Measurements from ENCODE around the gene SRY.
"Not testable (repeated sequence)": the region's sequence is repeated elsewhere in the genome, so short reads cannot be mapped to it uniquely, and the experiment has no call there.

The SRY gene

DNA sequence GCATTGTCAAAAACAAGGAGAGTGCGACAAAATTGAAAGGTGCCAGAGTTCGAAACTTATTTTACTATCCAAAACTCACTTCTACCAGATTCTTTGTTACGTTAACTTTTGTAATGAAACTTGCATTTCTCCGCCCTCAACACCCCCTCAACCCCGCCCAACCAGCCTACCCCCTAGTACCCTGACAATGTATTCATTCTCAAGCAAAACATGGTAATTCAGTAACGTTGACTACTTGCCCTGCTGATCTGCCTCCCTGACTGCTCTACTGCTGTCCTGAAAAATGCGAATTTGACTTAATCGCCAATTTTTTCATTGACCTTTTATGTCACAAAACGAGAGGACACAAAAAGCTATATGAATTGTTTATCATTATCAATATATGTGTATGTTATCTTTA, at the start of gene SRY:
TSS of gene SRY (minus strand) at position 83 of the 400 bp plus-strand sequence. CDS start at position 4, 79 bp downstream.
- no peak within 1 kb of the TSS for H3K4me3 Mint-ChIP-seq
- no peak for DNase-seq
- no peaks in the 10 kb centered on the region for H3K27me3 Mint-ChIP-seq
- H3K27ac Mint-ChIP-seq: no peak within 1 kb of the TSS
- no peaks in the 10 kb centered on the region for H3K4me1 Mint-ChIP-seq (ENCODE audit: low read depth)
- no peaks in the 10 kb centered on the region for H3K9me3 Mint-ChIP-seq
- H3K36me3 Mint-ChIP-seq (ENCODE audit: low read depth): no peaks in the 10 kb centered on the region

DNA sequence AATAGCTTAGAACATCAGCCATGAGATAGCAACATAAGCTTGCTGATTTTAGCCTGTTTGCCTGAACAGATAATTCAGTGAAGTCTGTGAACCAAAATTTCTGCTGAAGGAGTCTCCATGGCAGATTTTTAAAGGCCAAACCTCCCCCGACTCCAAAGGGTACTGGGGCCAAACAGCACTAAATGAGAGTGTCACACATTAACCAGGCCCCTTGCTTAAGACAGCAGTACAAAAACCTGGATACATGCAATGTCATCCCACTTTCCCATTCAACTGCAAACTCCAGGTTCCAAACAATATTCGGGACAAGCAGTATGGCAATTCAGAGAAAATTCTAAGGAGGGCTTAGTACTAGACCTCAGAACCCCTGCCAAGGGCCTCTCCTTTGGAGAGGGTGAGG, 49.6 kb upstream of the SRY start:
- Mint-ChIP-seq H3K4me1 (ENCODE audit: low read depth) (no peaks in the 10 kb centered on the region), H3K27me3 (no peaks in the 10 kb centered on the region), H3K9me3 (no peaks in the 10 kb centered on the region), H3K36me3 (ENCODE audit: low read depth) (no peaks in the 10 kb centered on the region), H3K4me3 (no peak overlapping the region), H3K27ac (no peak overlapping the region)
- no peak for DNase-seq

DNA sequence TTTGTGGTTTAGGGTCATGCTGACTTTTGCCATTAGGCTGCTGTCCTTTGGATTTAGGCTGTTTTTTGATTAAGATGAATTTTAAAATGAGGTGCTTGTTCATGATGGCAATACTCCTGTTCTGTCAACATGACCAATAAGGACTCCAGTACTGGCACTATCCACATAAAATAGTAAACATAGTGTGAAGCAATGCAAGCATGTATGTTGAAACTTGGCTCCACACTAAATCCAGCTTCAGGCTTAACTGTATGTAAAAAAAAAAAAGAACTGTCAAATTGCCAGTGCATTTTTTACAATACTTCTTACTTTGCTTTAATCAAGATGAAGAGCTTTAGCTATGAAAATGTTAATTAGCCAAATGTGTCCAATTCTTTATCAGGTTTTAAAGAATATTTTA, 47.7 kb upstream of the SRY start:
- Mint-ChIP-seq H3K4me3 (no peak overlapping the region), H3K27ac (no peak overlapping the region), H3K36me3 (ENCODE audit: low read depth) (no peaks in the 10 kb centered on the region), H3K9me3 (no peaks in the 10 kb centered on the region), H3K4me1 (ENCODE audit: low read depth) (no peaks in the 10 kb centered on the region), H3K27me3 (no peaks in the 10 kb centered on the region)
- no peak for DNase-seq

DNA sequence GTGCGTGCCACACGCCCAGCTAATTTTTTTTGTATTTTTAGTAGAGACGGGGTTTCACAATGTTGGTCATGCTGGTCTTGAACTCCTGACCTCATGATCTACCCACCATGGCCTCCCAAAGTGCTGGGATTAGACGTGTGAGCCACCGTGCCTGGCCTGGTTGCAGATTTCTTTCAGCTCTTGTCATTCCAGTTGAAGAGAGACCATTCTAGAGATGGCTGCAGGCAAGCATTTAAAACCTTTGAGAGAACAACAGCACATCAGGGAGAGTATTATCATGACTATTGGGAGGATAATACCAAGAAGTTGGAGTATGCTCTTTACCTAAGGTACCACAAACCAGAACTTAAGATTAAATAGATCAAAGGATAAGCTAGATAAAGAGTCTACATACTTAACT, 41.0 kb upstream of the SRY start:
- H3K4me1 Mint-ChIP-seq (ENCODE audit: low read depth): no peaks in the 10 kb centered on the region
- no peaks in the 10 kb centered on the region for H3K9me3 Mint-ChIP-seq
- no peak overlapping the region for H3K27ac Mint-ChIP-seq
- H3K4me3 Mint-ChIP-seq: no peak overlapping the region
- H3K27me3 Mint-ChIP-seq: no peaks in the 10 kb centered on the region
- H3K36me3 Mint-ChIP-seq (ENCODE audit: low read depth): no peaks in the 10 kb centered on the region
- no peak for DNase-seq

DNA sequence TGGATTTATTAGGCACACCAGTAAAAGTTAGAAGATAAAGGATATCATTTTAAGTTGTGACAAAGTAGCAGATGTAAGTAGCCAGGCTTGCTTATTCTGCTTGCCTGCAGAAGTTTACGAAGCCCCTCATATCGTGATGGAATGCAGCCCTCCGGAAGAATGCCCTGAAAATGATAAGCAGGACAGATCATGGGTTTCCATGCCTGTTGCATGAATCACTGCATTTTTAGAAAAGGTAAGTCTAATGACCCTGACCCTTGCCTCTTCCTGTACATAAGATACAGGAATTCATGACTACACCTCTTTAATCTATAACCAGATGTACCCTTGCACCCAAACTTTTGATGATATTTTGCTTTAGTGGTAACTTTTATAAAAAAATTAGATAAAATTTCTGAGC, 37.0 kb upstream of the SRY start:
- DNase-seq: no peak
- no peak overlapping the region for H3K27ac Mint-ChIP-seq
- no peaks in the 10 kb centered on the region for H3K9me3 Mint-ChIP-seq
- H3K4me1 Mint-ChIP-seq (ENCODE audit: low read depth): no peaks in the 10 kb centered on the region
- H3K27me3 Mint-ChIP-seq: no peaks in the 10 kb centered on the region
- no peak overlapping the region for H3K4me3 Mint-ChIP-seq
- no peaks in the 10 kb centered on the region for H3K36me3 Mint-ChIP-seq (ENCODE audit: low read depth)

DNA sequence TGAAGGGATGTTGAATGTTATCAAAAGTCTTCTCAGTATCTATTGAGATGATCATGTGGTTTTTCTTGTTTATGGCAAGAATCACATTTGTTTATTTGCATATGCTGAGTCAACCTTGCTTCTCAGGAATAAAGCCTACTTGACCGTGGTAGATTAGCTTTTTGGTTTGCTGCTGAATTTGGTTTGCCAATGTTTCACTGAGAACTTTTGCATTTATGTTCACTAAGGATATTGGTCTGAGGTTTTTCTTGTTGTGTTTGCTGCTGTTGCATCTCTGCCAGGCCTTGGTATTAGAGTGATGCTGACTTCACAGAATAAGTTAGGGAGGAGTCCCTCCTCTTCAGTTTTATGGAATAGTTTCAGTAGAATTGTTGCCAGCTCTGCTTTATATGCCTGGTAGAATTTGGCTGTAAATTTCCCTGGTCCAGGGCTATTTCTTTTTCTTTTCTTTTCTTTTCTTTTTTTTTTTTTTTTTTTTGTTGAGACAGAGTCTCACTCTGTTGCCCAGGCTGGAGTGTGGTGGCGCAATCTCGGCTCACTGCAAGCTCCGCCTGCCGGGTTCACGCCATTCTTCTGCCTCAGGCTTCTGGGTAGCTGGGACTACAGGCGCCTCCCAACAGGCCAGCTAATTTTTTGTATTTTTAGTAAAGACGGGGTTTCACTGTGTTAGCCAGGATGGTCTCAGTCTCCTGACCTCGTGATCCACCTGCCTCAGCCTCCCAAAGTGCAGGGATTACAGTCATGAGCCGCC, 29.8 kb upstream of the SRY start:
- not testable (repeated sequence) for DNase-seq; H3K4me3 Mint-ChIP-seq; H3K4me1 Mint-ChIP-seq (ENCODE audit: low read depth); H3K9me3 Mint-ChIP-seq; H3K27ac Mint-ChIP-seq; H3K27me3 Mint-ChIP-seq; H3K36me3 Mint-ChIP-seq (ENCODE audit: low read depth)

DNA sequence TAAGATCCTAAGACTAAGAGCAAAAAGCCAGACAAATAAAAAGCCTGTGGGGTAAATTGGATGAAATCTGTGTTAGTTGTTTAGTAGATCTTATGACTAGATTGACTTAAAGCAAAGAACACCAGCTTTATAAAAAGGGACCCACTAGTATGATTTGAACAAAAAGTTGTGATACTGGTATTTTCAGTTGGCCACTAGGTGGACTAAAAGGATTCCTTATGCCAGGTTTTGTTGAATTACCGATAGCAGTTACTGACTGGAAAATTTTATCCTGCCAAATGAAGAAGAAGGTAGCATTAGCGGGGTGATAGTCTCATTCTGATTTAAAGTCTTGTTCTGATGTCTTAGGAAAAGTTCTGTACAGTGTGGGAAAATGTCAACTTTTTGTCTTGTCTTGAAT, 12.8 kb upstream of the SRY start:
- H3K36me3 Mint-ChIP-seq (ENCODE audit: low read depth): no peaks in the 10 kb centered on the region
- DNase-seq: no peak
- no peaks in the 10 kb centered on the region for H3K4me1 Mint-ChIP-seq (ENCODE audit: low read depth)
- H3K27me3 Mint-ChIP-seq: no peaks in the 10 kb centered on the region
- H3K27ac Mint-ChIP-seq: no peak overlapping the region
- H3K9me3 Mint-ChIP-seq: no peaks in the 10 kb centered on the region
- no peak overlapping the region for H3K4me3 Mint-ChIP-seq

DNA sequence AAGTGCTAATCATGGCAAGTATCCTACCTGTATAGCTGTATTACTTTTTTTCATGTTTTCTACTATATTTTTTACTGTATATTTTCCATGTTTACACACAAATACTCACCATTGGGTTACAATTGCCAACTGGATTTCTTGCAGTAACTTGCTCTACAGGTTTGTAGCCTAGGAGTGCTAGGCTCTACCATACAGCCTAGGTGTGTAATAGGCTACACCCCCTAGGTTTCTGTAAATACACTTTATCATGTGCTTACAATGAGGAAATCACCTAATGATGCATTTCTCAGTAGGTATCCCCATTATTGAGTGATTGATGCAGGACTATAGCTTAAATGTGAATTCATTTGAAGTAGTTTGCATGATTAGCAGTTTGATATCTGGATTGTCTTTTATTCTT, 10.5 kb upstream of the SRY start:
- H3K36me3 Mint-ChIP-seq (ENCODE audit: low read depth): no peaks in the 10 kb centered on the region
- no peak for DNase-seq
- H3K9me3 Mint-ChIP-seq: no peaks in the 10 kb centered on the region
- H3K4me1 Mint-ChIP-seq (ENCODE audit: low read depth): no peaks in the 10 kb centered on the region
- H3K27ac Mint-ChIP-seq: no peak overlapping the region
- H3K4me3 Mint-ChIP-seq: no peak overlapping the region
- no peaks in the 10 kb centered on the region for H3K27me3 Mint-ChIP-seq

DNA sequence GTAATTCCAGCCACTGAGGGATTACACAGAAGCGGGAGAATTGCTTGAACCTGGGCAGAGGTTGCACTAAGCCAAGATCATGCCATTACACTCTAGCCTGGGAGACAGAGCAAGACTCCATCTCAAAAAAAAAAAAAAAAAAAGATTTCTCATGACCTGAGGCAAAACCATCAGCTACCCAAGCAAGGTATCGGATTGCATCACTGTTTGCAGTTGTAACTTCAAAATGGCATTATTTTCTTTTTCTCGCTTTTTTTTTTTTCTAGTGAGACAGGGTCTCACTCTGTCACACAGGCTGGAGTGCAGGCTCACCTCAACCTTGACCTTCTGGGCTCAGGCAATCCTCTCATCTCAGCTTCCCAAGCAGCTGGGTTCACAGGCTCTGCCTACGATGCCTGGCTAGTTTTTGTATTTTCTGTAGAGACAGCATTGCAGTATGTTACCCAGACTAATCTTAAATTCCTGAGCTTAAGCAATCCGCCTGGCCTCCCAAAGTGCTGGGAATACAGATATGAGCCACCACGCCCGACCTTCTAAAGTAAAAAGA, 9.6 kb upstream of the SRY start:
- H3K4me3 Mint-ChIP-seq: no peak overlapping the region
- no peaks in the 10 kb centered on the region for H3K27me3 Mint-ChIP-seq
- DNase-seq: no peak
- no peaks in the 10 kb centered on the region for H3K36me3 Mint-ChIP-seq (ENCODE audit: low read depth)
- no peaks in the 10 kb centered on the region for H3K9me3 Mint-ChIP-seq
- H3K27ac Mint-ChIP-seq: no peak overlapping the region
- no peaks in the 10 kb centered on the region for H3K4me1 Mint-ChIP-seq (ENCODE audit: low read depth)

DNA sequence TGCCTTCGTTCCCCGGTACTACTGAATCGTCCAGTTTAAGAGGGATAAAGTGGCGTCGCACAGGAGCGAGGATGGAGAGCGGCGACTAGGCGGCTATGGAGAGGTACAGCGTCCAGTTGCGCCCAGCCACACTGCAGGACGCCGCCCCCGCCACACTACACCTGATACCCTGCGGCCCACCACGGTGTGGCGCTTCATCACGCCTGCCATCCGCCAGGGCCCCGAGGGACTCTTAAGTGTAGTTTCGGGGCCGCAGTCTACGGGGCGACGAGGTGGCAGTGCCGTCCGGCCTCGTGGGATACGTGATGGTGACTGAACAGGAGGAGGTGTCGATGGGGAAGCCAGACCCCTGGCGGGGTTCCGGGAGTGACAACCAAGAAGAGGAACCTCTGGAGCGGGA, 2.3 kb upstream of the SRY start:
- no peak for DNase-seq
- Mint-ChIP-seq H3K4me1 (ENCODE audit: low read depth) (no peaks in the 10 kb centered on the region), H3K9me3 (no peaks in the 10 kb centered on the region), H3K27me3 (no peaks in the 10 kb centered on the region), H3K36me3 (ENCODE audit: low read depth) (no peaks in the 10 kb centered on the region), H3K27ac (no peak overlapping the region), H3K4me3 (no peak overlapping the region)

DNA sequence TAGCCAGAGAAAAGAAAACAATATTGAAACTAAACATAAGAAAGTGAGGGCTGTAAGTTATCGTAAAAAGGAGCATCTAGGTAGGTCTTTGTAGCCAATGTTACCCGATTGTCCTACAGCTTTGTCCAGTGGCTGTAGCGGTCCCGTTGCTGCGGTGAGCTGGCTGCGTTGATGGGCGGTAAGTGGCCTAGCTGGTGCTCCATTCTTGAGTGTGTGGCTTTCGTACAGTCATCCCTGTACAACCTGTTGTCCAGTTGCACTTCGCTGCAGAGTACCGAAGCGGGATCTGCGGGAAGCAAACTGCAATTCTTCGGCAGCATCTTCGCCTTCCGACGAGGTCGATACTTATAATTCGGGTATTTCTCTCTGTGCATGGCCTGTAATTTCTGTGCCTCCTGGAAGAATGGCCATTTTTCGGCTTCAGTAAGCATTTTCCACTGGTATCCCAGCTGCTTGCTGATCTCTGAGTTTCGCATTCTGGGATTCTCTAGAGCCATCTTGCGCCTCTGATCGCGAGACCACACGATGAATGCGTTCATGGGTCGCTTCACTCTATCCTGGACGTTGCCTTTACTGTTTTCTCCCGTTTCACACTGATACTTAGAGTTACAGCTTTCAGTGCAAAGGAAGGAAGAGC, 488 bp downstream of the SRY start:
- no peak overlapping the region for H3K4me3 Mint-ChIP-seq
- H3K9me3 Mint-ChIP-seq: no peaks in the 10 kb centered on the region
- H3K27ac Mint-ChIP-seq: no peak overlapping the region
- H3K36me3 Mint-ChIP-seq (ENCODE audit: low read depth): no peaks in the 10 kb centered on the region
- DNase-seq: no peak
- H3K4me1 Mint-ChIP-seq (ENCODE audit: low read depth): no peaks in the 10 kb centered on the region
- no peaks in the 10 kb centered on the region for H3K27me3 Mint-ChIP-seq

Data from activated T-cell treated with anti-CD3 and anti-CD28 coated beads, Interleukin-2, amount 50 U/mL, for 24 hours (primary cell).